Fibroblast of skin of left quadriceps (primary cell): ENCODE data around the gene ZNF202.
"Not testable (repeated sequence)": the region's sequence is repeated elsewhere in the genome, so short reads cannot be mapped to it uniquely, and the experiment has no call there.

Experiments
- DNase-seq, 2 experiments: peaks; one replicate each; pipeline ENCODE4 v3.0.0-alpha.2; 2013; ENCODE audit warnings: low read depth in 2 of 2

Gene ZNF202

DNA sequence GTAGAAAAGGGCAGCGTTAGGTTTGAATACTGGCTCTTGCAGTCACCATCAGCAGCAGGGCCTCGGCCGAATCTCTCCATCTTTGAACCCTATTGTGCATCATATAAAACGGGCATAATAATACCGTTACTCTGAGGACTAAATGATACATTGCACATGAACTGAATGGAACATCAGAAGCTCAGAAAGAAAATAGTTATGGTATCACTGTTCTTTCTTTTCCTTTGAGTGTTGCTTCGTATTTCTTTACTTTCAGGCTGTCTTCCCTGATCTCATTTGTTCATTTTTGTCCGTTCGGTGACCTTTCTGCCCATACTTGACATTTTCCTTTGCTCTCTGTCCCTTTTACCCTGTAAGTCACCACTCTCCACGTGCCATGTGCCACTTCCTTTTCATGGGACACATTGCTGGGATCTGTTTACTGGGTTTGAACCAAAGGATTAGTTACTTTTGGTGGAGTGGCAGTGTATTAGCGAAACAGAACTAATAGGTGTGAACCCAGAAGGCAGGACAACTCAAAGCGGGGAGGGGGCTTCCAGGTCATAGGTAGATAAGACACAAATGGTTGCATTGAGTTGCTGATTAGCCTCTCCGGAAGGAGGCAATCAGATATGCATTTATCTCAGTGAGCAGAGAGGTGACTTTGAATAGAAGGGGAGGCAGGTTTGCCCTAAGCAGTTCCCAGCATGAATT, 717 bp upstream of the ZNF202 start:
- DNase-seq: no peak

DNA sequence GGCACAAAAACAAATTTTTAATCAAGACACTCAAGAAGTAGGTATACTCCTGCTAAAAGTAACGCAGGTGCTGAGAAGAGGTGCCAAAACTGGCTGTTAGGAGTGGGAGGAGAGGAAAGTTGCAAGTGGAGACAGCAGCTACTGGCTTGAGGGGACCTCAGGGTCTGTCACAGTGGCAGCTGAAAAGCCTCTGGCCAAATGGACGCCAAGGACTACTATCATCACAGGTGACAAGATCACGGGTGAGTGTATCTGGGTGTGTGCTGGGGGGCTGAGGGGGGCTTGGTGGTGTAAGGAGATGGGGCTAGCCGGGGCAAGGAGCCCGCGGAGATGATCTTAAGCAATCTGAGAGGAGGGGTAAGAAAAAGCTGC, 687 bp downstream of the ZNF202 start:
- DNase-seq: no peak

DNA sequence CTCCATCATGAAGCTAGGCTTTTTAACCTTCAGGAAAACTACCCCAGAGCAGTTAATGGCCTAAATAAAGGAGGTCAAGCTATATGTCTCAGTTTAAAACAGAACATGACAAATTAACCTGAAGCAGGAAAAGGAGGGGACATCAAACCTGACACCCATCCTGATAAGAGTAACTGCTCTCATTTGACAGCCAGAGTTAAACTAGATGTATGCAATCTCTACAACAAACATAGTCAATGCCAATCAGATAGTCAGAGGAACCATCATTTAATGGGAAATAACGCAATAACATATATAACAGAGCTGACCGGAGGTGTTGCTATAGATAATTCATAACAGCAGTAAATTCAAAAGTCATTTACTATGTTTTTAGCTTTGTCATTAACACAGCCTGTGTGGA, 3.1 kb downstream of the ZNF202 start:
- DNase-seq: no peak

DNA sequence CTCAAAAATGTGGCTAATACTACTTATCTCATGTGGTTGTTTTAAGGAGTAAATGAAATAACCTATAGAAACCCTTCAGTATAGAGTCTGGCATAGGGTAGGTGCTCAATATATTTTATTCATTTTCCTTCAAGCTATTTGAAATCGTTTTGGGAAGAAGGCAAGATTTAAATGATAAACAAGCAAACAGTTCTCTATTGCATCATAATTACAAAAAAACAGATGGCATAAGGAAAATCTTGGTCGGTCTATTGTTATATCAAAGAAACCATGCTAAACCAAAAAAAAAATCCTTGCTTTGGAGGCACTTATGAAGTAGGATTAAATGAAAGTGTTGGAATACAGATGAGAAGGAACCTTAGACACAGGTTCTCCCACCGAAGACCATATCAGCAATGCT, 4.7 kb downstream of the ZNF202 start:
- no peak for DNase-seq

DNA sequence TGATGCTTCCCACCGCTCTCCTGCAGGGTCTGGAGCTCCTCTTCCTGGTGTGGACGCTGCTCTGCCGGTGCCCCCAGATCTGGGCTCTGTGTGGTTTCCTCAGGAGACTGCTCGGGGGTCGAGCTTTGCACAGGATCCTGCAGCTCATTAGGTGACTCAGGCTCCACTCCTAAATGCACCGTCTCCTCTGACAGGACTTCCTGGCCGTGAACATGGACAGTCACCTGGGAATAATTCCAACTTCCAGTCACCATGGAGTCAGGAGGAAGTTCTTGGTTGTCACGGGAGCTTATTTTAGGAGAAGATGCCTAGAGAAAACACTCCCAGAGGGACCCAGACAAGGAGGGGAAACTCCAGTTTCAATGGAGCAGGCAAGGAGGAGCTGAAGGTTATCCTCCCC, 11.9 kb downstream of the ZNF202 start:
- no peak for DNase-seq

DNA sequence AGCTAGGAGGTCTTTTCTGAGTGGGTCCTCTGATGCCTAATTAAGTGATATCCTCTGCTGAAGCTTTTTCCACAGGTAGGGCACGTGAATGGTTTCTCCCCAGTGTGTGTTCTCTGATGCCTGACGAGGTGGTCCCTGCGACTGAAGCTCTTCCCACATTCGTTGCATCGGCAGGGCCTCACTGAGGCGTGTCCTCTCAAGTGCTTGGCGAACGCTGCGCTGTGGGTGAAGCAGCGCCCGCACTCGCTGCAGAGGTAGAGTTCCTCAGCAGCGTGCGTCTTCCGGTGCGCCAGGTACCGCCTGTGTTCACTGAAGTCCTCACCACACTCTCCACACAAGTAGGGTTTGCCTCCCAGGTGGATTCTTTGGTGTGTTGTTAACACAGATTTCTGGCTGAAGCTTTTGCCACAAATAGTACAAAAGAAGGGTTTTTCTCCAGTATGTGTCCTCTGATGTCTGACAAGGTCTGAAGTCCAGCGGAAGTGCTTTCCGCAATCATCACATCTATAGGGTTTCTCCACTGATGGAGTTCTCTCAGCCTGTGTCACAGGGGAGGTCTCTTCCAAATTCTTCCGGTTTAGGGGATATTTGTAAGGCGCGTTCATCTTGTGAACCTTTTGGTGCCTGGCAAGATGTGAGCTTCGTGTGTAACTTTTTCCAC, 15.3 kb downstream of the ZNF202 start:
- no peak for DNase-seq

DNA sequence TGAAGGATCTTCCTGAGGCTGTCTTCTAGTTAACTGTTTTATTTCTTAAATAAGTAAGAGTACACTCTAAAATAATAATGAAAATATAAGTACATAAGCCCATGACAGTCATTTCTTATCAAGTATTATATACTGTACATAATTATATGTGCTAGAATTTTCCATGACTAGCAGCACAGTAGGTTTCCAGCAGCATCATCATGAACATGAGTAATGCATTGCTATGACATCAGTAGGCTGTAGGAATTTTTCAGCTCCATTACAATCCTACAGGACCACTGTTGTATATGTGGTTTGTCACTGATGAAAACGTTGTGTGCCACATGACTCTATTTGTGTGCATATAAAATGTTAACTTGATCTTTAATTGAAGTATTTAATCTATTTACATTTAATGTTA, 22.0 kb downstream of the ZNF202 start:
- DNase-seq: no peak

DNA sequence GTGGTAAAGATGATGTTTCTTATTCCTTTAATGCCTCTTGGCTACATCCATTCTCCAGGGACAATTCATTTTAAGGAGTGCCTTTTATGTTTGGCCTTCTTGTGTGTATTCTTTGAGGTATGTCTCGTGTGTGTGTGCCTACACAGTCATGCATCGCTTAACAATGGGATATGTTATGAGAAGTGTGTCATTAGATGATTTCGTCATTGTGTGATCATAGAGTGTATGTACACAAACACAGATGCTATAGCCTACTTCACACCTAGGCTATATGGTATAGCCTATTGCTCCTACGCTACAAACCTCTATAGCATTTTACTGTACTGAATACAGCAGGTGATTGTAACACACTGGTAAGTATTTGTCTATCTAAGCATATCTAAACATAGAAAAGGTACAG, 23.0 kb downstream of the ZNF202 start:
- no peak for DNase-seq

DNA sequence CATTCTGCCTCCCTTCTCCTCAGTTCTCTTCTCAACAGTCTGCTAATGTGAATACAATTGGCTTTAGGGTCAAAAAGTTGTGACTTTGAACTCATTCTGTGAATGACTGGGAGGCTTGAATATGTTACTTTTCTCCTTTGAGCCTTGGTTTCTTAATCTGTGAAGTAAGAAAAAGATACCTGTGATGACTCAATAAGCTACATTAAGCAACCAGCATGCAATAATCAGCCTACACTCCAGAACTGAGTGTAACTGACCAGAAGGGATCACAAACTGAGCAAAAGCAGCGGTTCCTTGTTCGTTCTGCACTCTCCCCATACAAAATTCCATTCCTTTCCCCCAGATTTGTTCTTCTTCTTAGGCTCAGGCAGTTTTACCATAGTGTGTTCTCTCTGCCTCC, 23.4 kb downstream of the ZNF202 start:
- DNase-seq: no peak

DNA sequence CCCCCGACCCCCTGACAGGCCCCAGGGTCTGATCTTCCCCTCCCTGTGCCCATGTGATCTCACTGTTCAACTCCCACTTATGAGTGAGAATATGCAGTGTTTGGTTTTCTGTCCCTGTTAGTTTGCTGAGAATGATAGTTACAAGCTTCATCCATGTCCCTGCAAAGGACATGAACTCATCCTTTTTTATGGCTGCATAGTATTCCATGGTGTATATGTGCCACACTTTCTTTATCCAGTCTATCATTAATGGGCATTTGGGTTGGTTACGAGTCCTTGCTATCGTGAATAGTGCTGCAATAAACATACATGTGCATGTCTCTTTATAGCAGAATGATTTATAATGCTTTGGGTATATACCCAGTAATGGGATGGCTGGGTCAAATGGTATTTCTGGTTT, 28.8 kb downstream of the ZNF202 start:
- DNase-seq: not testable (repeated sequence)

DNA sequence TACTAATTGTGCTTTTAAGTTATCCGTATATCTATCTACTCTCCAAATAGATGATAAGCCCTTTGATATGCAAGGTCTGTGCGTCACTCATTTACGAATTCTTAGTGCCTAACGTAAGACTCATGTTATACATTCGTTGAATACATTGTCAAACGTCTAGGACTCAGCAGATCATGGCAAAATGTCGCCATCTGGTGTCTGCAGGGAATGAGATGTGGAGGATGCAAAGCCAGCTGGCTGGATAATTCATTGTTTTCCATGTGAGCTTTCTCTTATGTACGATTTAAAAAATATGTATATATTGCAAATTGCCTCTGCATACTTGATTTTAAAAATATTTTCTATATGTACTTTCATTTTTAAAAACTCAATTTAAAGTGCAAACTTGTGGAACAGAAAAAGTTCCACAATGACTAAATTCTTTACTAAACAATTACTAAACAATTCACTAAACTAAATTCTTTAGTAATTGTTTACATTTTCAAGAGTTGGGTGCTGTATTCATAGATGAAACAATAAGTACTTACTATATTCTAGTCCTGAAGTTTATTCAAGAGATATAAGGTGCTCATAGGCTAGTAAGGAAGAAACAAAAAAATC, 33.8 kb downstream of the ZNF202 start:
- peak; percentile 27 to 42 for DNase-seq

DNA sequence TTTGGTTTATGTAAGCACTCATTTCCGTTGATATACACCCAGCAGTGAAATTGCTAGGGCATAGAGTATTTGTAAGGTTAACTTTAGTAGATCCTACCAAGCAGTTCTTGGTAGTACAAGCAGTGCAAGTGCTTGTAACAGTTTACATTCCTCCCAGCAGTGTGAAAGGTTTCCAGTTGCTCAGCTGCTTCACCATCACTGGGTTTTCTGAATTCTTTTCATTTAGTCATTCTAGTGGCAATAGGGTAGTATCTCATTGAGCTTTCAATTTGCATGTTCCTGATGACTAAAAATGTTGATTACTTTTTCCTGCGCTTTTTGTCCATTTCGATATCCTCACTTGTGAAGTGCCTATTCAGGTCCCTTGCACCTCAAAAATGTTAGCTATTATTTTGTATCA, 34.3 kb downstream of the ZNF202 start:
- no peak for DNase-seq

DNA sequence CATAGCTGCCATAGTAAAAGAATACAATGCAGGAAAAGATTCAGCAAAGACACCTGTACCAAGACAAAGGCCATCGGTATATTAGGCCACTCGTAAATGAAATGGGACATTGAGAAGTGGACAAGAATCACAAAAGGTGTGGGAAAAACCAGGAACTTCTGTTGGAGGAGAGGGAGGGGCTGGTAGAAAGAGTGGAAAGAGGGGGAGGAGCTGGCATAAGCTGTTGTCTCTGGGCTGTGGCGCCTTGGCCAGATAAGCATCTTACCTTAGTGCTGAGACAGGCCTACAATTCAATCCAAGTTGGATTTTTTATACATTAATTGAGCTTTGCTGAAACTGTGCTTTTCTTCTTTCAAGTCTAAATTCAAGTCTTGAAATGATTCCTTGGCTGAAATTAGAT, 37.1 kb downstream of the ZNF202 start:
- DNase-seq: no peak

DNA sequence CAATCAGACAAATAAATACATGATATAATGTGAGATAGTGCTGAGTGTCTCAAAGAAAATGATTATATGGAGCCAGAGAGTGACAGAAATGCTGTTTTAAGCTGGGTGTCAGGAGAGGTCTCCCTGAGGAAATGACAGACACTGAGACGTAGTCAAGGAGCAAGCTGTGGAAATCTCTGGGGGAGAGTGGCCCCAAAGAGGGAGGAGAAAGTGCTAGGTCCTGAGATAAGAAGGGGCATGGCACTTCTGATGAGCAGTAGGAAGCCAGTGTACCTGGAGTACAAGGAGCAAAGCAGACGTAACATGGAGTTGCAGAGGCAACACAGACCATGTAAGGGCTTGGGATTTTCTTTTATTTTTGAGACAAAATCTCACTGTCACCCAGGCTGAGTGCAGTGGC, 38.8 kb downstream of the ZNF202 start:
- no peak for DNase-seq

DNA sequence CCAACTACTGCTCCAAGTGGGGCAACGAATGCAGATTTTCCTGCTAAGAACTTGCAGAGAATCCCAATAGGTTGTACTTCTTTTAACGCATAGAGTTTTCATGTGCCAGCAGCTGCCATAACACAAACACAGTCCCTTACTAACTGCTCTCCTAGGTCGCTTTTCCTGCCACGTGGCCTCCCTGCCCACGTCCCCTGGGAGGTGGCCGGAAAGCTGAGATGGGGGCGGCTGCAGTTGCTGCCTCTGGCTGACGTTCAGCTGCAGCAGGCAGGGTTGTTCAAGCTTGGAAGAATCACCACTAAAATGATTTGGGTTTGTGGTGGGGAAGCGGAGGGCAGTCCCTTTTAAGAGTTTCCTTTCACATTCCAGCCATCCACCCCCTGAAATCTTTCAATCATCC, 39.3 kb downstream of the ZNF202 start:
- DNase-seq: no peak

DNA sequence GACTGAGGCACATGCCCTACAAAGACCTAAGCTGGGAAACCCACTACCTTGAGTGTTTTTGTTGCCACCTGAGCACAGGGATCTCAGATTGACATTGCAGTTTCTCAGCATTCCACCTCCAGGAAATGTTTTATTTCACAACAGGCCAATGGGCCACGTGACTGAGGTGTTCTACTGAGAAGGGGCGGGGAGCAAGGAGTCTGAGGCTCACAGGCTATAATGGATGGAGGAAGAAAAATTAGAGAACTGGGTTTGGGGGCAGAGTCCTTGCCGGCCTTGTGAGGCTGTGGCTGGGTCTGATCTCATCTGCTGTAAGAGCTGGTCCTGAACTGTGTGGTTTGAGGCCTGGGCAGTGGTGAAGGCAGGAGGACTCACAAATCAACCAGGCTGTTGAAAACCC, 40.7 kb downstream of the ZNF202 start:
- DNase-seq: no peak

DNA sequence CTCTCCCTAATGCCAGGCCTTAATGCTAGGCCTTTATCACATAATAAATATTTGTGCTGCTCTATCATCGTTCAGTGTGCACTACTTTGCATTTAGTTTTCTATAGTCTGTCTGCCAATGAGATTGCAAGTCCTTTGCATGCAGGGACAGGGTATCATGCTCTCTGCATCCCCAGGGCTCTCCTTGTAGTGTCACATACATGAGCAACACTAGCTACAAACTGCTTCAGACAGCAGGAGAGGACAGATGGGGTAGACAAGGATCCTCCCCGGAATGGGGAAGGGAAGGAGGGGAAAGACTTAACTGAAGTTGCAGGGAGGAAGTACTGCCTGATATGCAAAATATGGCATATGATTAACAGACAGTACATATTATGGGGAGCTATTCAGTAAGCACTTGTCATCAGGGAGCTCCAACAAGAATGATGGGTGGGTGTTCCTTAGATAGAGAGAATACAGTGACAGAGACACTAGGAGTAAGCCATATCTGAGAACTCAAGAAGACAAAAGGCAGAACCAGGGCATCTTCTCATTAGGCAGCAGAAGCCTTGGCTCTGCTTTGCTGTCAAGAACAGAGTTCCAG, 42.8 kb downstream of the ZNF202 start:
- DNase-seq: no peak

DNA sequence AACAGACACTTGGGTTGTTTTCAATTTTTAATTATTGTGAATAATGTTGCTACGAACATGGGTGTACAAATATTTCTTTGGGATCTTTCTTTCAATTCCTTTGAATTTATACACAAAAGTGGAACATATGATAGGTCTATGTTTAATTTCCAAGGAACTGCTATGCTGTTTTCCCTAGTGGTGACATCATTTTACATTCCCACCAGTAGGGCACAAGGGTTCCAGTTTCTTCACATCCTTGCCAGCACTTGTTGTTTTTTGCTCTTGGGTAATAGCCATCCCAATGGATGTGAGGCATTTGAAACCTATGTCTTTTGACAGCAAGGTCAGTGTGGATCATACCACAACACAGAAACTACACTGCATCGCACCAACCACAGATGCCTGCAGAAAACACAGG, 45.3 kb downstream of the ZNF202 start:
- no peak for DNase-seq

DNA sequence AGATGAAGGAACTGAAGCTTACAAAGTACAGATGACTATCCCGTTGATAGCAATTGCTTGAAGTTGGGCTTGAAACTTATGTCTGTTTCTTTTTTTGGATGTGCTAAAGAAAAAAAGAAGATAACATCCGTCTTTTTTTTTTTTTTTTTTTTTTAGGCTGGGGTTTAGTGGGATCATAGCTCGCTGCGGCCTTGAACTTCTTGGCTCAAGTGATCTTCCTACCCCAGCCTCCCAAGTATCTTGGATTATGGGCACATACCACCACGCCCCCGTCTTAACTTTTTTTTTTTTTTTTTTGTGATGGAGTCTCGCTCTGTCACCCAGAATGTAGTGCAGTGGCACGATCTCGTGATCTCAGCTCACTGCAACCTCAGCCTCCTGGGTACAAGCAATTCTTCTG, 46.2 kb downstream of the ZNF202 start:
- no peak for DNase-seq

DNA sequence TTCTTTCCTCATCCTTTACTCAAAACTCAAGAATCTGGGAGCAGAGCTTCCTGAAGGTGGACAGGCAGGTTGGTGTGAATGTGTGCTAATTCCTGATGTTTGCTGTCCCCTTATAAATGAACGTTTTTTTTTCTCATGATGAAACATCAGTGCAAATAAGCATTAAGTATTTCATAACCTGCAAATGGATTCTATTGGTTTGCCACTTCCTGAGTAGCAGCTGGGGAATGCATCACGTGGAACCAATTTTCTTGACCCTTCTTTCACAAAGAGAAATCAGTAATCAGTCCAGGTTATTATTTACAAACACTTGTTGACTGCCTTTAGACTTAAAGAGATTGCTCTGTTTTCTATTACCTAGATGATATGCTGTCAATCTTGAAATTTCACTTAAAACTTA, 46.9 kb downstream of the ZNF202 start:
- DNase-seq: no peak

DNA sequence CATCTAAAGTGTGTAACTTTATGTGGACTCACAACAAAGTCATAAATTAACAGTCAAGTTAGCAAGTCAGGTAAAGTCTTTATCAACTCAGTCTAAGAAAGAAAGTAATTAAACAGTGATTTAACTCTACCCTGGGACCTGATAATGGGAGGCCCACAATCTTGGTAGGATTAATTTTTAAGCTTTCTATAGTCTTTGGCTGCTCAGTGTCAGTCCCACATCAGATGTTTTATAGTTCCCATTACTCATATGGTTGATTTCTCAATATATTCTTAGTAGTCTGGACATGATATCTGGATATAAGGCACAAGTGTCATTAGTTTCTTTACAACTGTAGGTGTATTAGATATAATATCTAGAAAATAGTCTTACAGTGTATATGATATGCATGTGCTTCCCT, 48.5 kb downstream of the ZNF202 start:
- no peak for DNase-seq

DNA sequence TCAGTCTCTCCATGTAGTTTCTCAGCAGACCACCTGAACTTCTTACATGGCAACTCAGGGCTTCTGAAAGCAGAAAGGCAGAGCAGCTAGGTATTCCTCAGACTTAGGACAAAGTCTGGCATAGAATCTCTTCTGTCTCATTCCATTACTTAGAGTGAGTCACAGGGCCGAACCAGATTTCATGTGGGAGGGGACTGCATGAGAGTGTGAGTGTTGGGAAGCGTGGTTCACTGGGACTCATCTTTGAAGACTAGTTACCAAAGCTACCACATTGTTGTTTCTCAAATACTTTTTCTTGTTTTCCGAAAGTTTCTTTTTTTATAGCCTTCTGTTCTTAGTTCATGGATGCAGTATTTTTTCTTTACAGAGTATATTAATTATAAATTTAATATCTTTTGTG, 51.0 kb downstream of the ZNF202 start:
- DNase-seq: peak in 1 of 2 experiments; percentile 1

DNA sequence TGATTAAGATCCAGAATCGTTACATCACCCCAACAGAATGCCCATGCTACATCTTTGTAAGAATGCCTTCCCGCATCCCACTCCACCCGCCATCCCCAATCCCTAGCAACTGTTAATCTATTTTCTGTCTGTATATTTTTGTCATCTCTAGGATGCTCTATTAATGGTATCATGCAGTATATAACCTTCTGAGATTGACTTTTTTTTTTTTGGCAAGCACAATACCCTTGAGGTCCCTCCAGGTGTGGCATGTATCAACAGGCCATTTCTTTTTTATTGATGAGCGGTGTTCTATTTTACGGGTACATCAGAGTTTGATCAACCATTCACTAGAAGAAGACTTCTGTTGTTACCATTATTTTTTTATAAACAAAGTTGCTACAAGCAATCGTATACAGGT, 56.9 kb downstream of the ZNF202 start:
- DNase-seq: no peak
